ENCODE measurements around the gene OR10P1.
"Not testable (repeated sequence)": the region's sequence is repeated elsewhere in the genome, so short reads cannot be mapped to it uniquely, and the experiment has no call there.

The OR10P1 gene

GRCh38 chr12:55636853-55637252 is at the start of gene OR10P1:
Gene OR10P1 (plus strand): TSS chr12:55636892. CDS start chr12:55636892, 0 bp downstream.
- DNase-seq (ENCODE audit: low spot score), result no peak

GRCh38 chr12:55590152-55590551 is 46.5 kb upstream of the OR10P1 start:
- not testable (repeated sequence) for DNase-seq (ENCODE audit: low spot score)

- no peak for DNase-seq (ENCODE audit: low spot score)
Measured at GRCh38 chr12:55607821-55608594, 28.7 kb upstream of the OR10P1 start.

GRCh38 chr12:55610598-55610997 is 26.1 kb upstream of the OR10P1 start:
- DNase-seq (ENCODE audit: low spot score), result no peak

- DNase-seq (ENCODE audit: low spot score), result no peak
Measured at GRCh38 chr12:55612646-55613045, 24.0 kb upstream of the OR10P1 start.

- DNase-seq (ENCODE audit: low spot score), result no peak
Measured at GRCh38 chr12:55614764-55615163, 21.9 kb upstream of the OR10P1 start.

- peak; percentile 83 for DNase-seq (ENCODE audit: low spot score)
Measured at GRCh38 chr12:55619354-55620138, 17.1 kb upstream of the OR10P1 start.

- no peak for DNase-seq (ENCODE audit: low spot score)
Measured at GRCh38 chr12:55624056-55624455, 12.6 kb upstream of the OR10P1 start.

- no peak for DNase-seq (ENCODE audit: low spot score)
Measured at GRCh38 chr12:55626154-55626553, 10.5 kb upstream of the OR10P1 start.

- DNase-seq (ENCODE audit: low spot score), result no peak
Measured at GRCh38 chr12:55629058-55629841, 7.4 kb upstream of the OR10P1 start.

- no peak for DNase-seq (ENCODE audit: low spot score)
Measured at GRCh38 chr12:55631056-55631455, 5.6 kb upstream of the OR10P1 start.

GRCh38 chr12:55631733-55632132 is 5.0 kb upstream of the OR10P1 start:
- no peak for DNase-seq (ENCODE audit: low spot score)

- DNase-seq (ENCODE audit: low spot score), result no peak
Measured at GRCh38 chr12:55633151-55633550, 3.5 kb upstream of the OR10P1 start.

GRCh38 chr12:55636116-55636655 is 506 bp upstream of the OR10P1 start:
- no peak for DNase-seq (ENCODE audit: low spot score)

- no peak for DNase-seq (ENCODE audit: low spot score)
Measured at GRCh38 chr12:55637467-55637866, 775 bp downstream of the OR10P1 start.

- no peak for DNase-seq (ENCODE audit: low spot score)
Measured at GRCh38 chr12:55641595-55641994, 4.9 kb downstream of the OR10P1 start.

GRCh38 chr12:55642267-55642666 is 5.6 kb downstream of the OR10P1 start:
- no peak for DNase-seq (ENCODE audit: low spot score)

- DNase-seq (ENCODE audit: low spot score), result peak; percentile 63
Measured at GRCh38 chr12:55642669-55643068, 6.0 kb downstream of the OR10P1 start.

GRCh38 chr12:55644591-55644990 is 7.9 kb downstream of the OR10P1 start:
- DNase-seq (ENCODE audit: low spot score), result no peak

GRCh38 chr12:55647027-55647426 is 10.3 kb downstream of the OR10P1 start:
- DNase-seq (ENCODE audit: low spot score), result no peak

- DNase-seq (ENCODE audit: low spot score), result not testable (repeated sequence)
Measured at GRCh38 chr12:55650620-55651298, 14.1 kb downstream of the OR10P1 start.

- DNase-seq (ENCODE audit: low spot score), result no peak
Measured at GRCh38 chr12:55651299-55651683, 14.6 kb downstream of the OR10P1 start.

Measured in germinal center (tissue), 1 donor.